BJ (cell line): ENCODE results near the gene ENOX2. TPM values are rescaled to one million over a fixed set of nuclear protein-coding genes. Genes with fewer than 3 reads are reported as not detected.

ENCODE experiments used
- CTCF ChIA-PET: fragments of 350-600 bp; formaldehyde crosslinking; extraction: SDS; loops from one replicate; lab custom pipeline; 2021; ENCODE audit warnings: antibody characterized with exemption, inconsistent platforms; lab: Yijun Ruan, JAX
- POLR2A ChIA-PET: fragments of 300-600 bp; sonication (Branson Sonifier 250); formaldehyde crosslinking; extraction: SDS; loops from one replicate; lab custom pipeline; 2021; ENCODE audit warnings: antibody characterized with exemption; lab: Charles Lee
- DNase-seq: peaks from one replicate; pipeline ENCODE4 v3.0.0-alpha.2; 2011; ENCODE audit warnings: low read depth
- H3K27me3 ChIP-seq: 2 replicates; pipeline ENCODE4 v1.6.0; 2011; ENCODE audit warnings: low read length; ENCODE audit not compliant: control insufficient read depth, insufficient read depth
- H3K36me3 ChIP-seq: 2 replicates; pipeline ENCODE4 v1.5.1; 2011; ENCODE audit warnings: low read length; ENCODE audit not compliant: control insufficient read depth, insufficient read depth
- H3K4me3 ChIP-seq: 2 replicates; pipeline ENCODE4 v1.5.1; 2011; ENCODE audit warnings: low read depth, mild to moderate bottlenecking, control low read depth, low read length
- CTCF ChIP-seq: IDR thresholded peaks from 2 replicates; pipeline ENCODE4 v1.5.1; 2011; ENCODE audit warnings: low read depth, mild to moderate bottlenecking, control low read depth, inconsistent platforms, low read length, moderate library complexity; ENCODE audit not compliant: insufficient read depth
- polyA plus RNA-seq: library from polyadenylated mRNA; depleted of rRNA; stranded (reverse); fragments of >200 nt; gene quantifications from 2 replicates; pipeline ENCODE4 v1.2.3, GENCODE V29; 2011

Gene ENOX2
- polyA plus RNA-seq, 1 experiment, result 17.5 TPM

- no peak for DNase-seq
- H3K36me3 ChIP-seq, result no peaks in the 10 kb centered on the region
- H3K27me3 ChIP-seq, result no peaks in the 10 kb centered on the region
- no peak overlapping the region for H3K4me3 ChIP-seq
- CTCF ChIA-PET, result interaction anchor here (1.2 kb wide), 1 partner anchor 10 kb away, joined by 3 read pairs; no protein-coding TSS in a partner anchor
- POLR2A ChIA-PET, result no interaction called here
- TF ChIP-seq CTCF, result no peak
Measured at GRCh38 chrX:130884627-130885026, 18.4 kb downstream of the ENOX2 start.

GRCh38 chrX:130879869-130880268, 23.1 kb downstream of the ENOX2 start:
- TF ChIP-seq CTCF, result no peak
- ChIA-PET CTCF (interaction anchor here (0.6 kb wide), 1 partner anchor 191 kb away, joined by 3 read pairs; no protein-coding TSS in a partner anchor), POLR2A (no interaction called here)
- Histone ChIP-seq H3K4me3 (no peak overlapping the region), H3K36me3 (no peaks in the 10 kb centered on the region), H3K27me3 (no peaks in the 10 kb centered on the region)
- no peak for DNase-seq

GRCh38 chrX:130878350-130879341, 24.4 kb downstream of the ENOX2 start:
- Histone ChIP-seq H3K36me3 (no peaks in the 10 kb centered on the region), H3K4me3 (no peak overlapping the region), H3K27me3 (no peaks in the 10 kb centered on the region)
- CTCF ChIA-PET, result no interaction called here
- no peak for TF ChIP-seq CTCF
- POLR2A ChIA-PET, result no interaction called here
- DNase-seq, result peak; percentile 19

GRCh38 chrX:130877892-130878341, 25.1 kb downstream of the ENOX2 start:
- CTCF ChIA-PET, result no interaction called here

More at GRCh38 chrX:130877892-130878341, 25.1 kb downstream of the ENOX2 start:
- no peak for TF ChIP-seq CTCF
- DNase-seq, result no peak
- H3K36me3 ChIP-seq, result no peaks in the 10 kb centered on the region
- no peak overlapping the region for H3K4me3 ChIP-seq
- H3K27me3 ChIP-seq, result no peaks in the 10 kb centered on the region
- POLR2A ChIA-PET, result interaction anchor here (0.6 kb wide), 1 partner anchor 12 kb away, joined by 3 read pairs; no protein-coding TSS in a partner anchor
